DMS153 (cell line): ENCODE data around the gene TEAD4.

Experiments
- DNase-seq: peaks from one replicate; lab custom pipeline; 2025; lab: John Stamatoyannopoulos, UW

The TEAD4 gene

GRCh38 chr12:3002646-3003045 lies 43.4 kb downstream of the TEAD4 start:
- DNase-seq, result no peak

GRCh38 chr12:3003357-3003992 lies 44.3 kb downstream of the TEAD4 start:
- no peak for DNase-seq

DNA sequence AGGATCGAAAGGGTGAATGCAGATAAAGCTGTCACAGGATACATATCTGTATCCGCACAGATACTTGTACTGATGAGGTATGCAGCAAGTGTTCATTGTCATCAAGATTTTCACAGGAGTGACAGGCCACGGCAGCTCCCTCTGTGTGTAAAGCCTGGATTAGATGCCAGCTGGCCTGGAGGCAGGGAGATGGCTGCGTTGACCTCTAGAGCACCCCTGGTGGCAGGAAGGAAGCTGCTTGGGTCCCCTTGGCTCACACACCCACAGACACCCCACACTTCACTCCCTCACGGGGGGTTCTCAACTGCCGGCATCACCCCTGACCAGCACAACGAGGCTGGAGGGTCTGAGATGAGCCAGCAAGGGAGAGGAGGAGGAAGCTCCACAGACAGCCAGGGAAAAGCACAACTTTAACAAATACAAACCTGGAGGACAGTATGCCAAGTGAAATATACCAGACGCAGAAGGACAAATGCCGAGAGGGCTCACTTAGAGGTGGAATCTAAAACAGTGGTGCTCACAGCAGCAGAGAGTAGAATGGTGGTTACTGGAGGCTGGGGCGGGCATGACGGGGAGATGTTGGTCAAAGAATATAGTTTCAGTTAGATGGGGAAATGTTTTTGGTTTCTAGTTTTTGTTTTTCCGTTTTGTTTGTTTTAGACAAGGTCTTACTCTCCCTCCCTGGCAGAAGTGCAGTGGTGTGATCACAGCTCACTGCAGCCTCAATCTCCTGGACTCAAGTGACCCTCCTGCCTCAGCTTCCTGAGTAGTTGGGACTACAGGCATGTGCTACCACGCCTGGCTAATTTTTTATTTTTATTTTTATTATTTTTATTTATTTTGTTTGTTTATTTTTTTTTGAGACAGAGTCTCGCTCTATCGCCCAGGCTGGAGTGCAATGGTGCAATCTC lies 45.7 kb downstream of the TEAD4 start:
- no peak for DNase-seq

- no peak for DNase-seq
Measured at GRCh38 chr12:3005736-3006135, 46.5 kb downstream of the TEAD4 start.

- no peak for DNase-seq
Measured at GRCh38 chr12:3009780-3010179, 50.6 kb downstream of the TEAD4 start.

DNA sequence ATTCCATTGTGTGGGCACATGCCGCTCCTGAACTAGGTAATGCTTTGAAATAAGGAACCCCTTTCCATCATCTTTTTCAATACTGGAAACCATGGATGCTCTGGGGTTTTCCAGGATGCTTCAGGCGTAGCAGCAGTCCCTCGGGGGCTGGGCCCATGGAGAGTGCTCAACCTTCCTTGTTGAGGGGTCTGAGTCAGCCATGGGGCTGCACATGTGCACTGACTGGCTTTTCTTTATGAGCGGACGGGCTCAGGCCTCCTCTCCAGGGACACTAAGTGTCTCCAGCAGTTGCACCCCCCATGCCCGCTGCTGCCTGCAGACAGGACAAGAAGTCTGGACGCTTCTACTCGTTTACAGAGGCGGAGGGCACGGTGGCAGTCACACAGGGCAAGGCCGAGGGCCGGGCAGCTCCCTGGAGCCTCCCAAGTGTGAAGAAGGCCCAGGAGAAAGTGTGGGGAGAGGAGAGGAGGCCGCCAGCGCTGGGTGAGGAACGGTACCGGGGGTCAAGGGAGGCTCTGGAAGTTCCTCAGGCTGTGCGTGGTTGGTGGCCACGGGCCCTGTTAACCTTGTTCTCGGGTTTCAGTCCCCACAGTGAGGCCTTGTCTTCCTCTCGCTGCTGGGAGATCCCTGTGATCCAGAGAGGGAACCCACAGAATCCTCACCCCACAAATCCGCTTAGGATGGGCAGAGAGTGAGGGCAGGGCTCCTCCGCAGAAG lies 51.2 kb downstream of the TEAD4 start:
- no peak for DNase-seq

GRCh38 chr12:3012786-3013185 lies 53.6 kb downstream of the TEAD4 start:
- no peak for DNase-seq

DNA sequence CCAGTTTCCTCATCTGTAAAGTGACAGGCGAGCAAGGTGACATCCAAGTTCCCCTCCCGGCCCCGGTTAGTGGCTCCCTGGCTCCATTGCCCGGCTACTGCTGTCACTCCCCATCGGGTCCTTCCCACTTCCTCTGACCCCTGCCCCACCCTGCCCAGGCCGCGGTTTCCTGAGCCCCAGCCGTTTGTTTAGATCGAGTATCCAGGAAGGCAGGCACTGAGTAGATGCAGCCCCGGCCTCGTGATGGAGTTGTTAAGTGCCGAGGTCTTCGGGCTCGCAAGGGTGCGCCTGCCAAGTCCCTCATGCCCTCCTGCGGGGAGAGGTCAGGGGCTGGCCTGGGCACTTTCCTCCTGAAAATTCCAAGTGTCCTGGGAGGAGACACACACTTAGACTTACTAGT lies 55.4 kb downstream of the TEAD4 start:
- DNase-seq, result no peak

GRCh38 chr12:3015356-3015755 lies 56.2 kb downstream of the TEAD4 start:
- no peak for DNase-seq

DNA sequence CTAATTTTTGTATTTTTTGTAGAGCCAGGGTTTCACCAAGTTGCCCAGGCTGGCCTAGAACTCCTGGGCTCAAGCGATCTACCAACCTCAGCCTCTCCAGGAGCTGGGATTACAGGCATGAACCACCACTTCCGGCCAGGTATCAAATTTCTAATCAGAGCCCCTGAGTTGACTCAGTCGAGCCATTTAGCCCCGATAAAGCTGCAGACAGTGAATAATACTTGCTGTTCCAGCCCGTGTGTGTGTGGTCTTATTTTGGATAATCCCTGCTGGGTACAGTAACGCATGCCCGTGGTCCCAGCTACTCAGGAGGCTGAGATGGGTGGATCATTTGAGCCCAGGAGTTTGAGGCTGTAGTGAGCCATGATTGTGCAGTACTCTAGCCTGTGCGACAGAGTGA lies 57.0 kb downstream of the TEAD4 start:
- no peak for DNase-seq

DNA sequence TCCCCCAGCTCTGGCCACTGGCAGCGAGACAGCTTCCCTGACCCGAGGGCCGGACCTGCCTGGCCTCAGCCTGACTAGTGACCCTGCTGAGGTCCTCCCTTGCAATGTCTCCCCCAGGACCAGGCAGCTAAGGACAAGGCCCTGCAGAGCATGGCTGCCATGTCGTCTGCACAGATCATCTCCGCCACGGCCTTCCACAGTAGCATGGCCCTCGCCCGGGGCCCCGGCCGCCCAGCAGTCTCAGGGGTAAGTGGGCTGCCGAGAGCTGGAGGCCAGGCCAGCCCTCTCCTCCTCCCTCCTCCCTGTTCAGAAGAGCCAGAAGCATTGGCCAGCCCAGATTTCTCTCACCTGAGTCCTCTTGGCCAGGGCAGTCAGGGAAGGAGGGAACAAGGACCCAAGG lies 58.1 kb downstream of the TEAD4 start:
- DNase-seq, result no peak

DNA sequence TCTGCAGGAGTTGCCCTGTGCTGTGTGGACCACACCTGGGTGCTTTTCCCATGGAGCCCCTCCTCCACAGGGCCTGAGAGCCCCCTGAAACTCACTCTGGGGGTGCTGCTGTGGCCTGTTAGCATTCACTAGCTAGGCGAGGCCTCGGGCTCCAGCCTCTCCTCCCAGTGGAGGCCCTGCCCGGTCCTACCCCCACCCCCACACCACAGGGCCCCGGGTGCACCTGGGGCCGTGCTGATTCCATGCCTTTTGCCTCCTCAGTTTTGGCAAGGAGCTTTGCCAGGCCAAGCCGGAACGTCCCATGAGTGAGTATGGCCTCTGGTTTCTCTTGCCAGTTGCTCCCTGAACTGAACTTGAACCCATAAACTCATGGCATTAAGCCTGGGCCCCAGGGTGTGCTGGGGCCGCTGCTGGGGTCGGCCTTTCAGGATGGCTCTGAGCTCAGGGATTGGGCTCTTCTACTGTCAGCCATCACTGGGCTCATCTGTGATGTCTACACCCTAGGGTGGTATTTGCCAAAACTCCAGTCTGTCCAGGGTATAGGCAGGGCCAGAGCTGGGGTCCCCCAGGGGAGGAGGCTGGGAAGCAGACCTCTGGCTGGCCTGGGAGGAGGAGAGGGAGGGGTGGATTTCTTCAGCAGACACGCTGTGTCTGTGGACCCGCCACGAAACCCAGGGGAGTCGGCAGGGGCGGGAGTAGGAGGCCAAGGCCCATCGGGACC lies 59.2 kb downstream of the TEAD4 start:
- no peak for DNase-seq

GRCh38 chr12:3019005-3019680 lies 59.9 kb downstream of the TEAD4 start:
- DNase-seq, result no peak

- DNase-seq, result no peak
Measured at GRCh38 chr12:3020399-3020798, 61.2 kb downstream of the TEAD4 start.

GRCh38 chr12:3020850-3021435 lies 61.7 kb downstream of the TEAD4 start:
- DNase-seq, result no peak

DNA sequence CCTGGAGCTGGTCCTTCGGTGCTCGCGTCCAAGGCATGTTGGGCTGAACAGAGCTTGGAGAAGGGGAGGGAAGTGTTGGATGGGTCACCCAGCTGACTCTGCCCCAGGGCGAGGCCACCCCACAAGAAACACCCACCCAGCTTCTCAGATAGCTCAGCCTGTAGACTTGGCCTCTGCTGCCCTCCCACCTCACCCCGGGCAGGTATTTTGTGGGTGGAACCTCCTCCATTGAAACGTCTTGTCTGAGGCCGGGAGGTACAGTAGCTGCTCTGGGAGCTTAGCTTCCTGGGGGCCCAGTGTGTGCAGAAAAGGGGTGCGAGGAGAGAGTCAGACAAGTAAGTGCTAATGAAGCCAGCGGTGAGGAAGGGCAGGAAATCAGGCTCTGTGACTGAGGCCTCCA lies 63.2 kb downstream of the TEAD4 start:
- DNase-seq, result no peak

DNA sequence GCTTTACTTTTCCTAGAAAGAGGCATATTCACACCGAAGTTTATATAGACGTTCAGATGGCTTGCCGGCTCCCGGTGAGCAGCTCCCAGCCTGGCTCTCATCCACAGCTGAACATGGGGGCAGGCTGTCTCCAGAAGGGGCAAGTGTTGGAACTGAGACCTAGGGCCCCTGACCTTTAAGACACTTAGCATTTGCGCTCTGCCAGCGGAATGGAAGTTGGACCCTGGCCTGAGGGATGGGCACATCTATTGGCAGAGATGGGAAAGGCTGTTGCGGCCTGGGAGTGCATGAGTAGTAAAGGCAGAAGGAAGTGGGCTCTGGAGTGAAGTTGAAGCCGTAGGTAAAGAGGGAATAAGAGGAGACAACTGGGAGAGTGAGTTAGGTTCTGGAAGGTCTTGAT lies 63.8 kb downstream of the TEAD4 start:
- DNase-seq, result no peak

DNA sequence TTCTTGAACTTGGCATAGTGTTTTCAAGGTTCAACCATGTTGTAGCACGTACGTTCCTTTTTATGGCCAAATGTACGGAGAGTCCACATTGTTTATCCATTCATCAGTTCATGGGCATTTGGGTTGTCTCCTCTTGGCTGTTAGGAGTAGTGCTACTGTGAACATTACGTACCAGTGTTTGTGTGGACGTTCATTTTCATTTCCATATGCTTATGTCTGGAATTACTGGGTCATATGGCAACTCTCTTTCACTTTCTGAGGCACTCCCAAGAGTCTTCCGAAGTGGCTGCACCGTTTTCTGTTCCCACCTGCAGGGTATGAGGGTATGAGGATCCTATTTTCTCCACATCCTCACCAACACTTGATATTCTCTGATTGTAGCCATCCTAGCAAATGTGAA lies 68.9 kb downstream of the TEAD4 start:
- no peak for DNase-seq

- DNase-seq, result no peak
Measured at GRCh38 chr12:3030821-3031429, 71.7 kb downstream of the TEAD4 start.

DNA sequence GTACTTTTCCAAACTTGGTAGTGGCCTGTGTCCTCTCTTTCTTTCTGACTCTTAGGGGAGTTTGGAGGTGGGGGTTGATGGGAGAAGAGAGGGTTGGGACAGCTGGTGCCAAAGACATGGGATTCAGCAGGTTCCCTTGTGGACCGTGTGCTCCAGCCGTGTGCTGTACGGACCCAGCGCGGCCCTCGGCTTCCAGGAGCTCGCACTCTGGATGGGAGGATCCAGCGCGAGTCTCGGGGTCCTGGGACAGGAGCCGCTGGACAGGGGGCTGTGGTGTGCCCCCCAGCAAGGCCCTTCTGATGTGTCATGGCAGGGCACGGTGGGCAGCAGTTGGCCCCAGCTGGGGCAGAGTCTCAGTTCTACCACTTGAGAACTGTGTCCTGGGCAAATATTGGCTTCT lies 73.0 kb downstream of the TEAD4 start:
- no peak for DNase-seq
